H9 (cell line): Measurements from ENCODE around the gene USP22. TPM values are rescaled to one million over a fixed set of nuclear protein-coding genes. Genes with fewer than 3 reads are reported as not detected.

ENCODE experiments used
- DNase-seq: peaks from one replicate; pipeline ENCODE4 v3.0.0-alpha.2; 2017
- H2AFZ ChIP-seq: one replicate; pipeline ENCODE4 v1.6.1; 2013; ENCODE audit warnings: mild to moderate bottlenecking, low read length, control low read depth, moderate library complexity
- H2AK5ac ChIP-seq: 2 replicates; pipeline ENCODE4 v1.6.1; 2013; ENCODE audit warnings: low read length, control low read depth, mixed read lengths; ENCODE audit not compliant: insufficient read length
- H2BK120ac ChIP-seq: one replicate; pipeline ENCODE4 v1.6.1; 2013; ENCODE audit warnings: low read depth, mild to moderate bottlenecking, low read length, control low read depth, inconsistent platforms; ENCODE audit not compliant: poor library complexity, severe bottlenecking
- H2BK12ac ChIP-seq: 2 replicates; pipeline ENCODE4 v1.6.1; 2013; ENCODE audit warnings: low read length, control low read depth, mixed read lengths, low read depth; ENCODE audit not compliant: insufficient read length
- H2BK15ac ChIP-seq: 2 replicates; pipeline ENCODE4 v1.6.1; 2013; ENCODE audit warnings: low read depth, low read length, control low read depth
- H2BK20ac ChIP-seq: one replicate; pipeline ENCODE4 v1.6.1; 2013; ENCODE audit warnings: low read depth, mild to moderate bottlenecking, low read length, control low read depth, inconsistent platforms; ENCODE audit not compliant: poor library complexity, severe bottlenecking
- H2BK5ac ChIP-seq: 2 replicates; pipeline ENCODE4 v1.6.1; 2013; ENCODE audit warnings: low read length, control low read depth, mixed read lengths; ENCODE audit not compliant: insufficient read length
- H3K14ac ChIP-seq: 2 replicates; pipeline ENCODE4 v1.6.1; 2013; ENCODE audit warnings: low read length, control low read depth; ENCODE audit not compliant: insufficient read depth
- H3K18ac ChIP-seq: 2 replicates; pipeline ENCODE4 v1.6.1; 2013; ENCODE audit warnings: low read depth, mild to moderate bottlenecking, mixed read lengths, low read length, control low read depth; ENCODE audit not compliant: insufficient read length
- H3K23ac ChIP-seq: 2 replicates; pipeline ENCODE4 v1.6.1; 2013; ENCODE audit warnings: low read length, control low read depth, mixed read lengths, low read depth; ENCODE audit not compliant: insufficient read length
- H3K23me2 ChIP-seq: 2 replicates; pipeline ENCODE4 v1.6.1; 2013; ENCODE audit warnings: low read depth, mild to moderate bottlenecking, mixed read lengths, low read length, control low read depth; ENCODE audit not compliant: insufficient read length, poor library complexity, severe bottlenecking
- H3K27ac ChIP-seq: 2 replicates; pipeline ENCODE4 v1.5.1; 2013; ENCODE audit warnings: low read length, control low read depth, mixed read lengths, low read depth; ENCODE audit not compliant: insufficient read length
- H3K27me3 ChIP-seq: 2 replicates; pipeline ENCODE4 v1.6.1; 2013; ENCODE audit warnings: low read length, control low read depth, inconsistent platforms; ENCODE audit not compliant: insufficient read depth
- H3K4ac ChIP-seq: 2 replicates; pipeline ENCODE4 v1.6.1; 2013; ENCODE audit warnings: low read depth, mild to moderate bottlenecking, control low read depth, inconsistent platforms, low read length, moderate library complexity
- H3K4me1 ChIP-seq: 2 replicates; pipeline ENCODE4 v1.6.1; 2013; ENCODE audit warnings: low read length, control low read depth, inconsistent platforms; ENCODE audit not compliant: insufficient read depth
- H3K4me2 ChIP-seq: 2 replicates; pipeline ENCODE4 v1.6.1; 2013; ENCODE audit warnings: low read length, control low read depth, mixed read lengths; ENCODE audit not compliant: insufficient read length, insufficient read depth
- H3K56ac ChIP-seq: 2 replicates; pipeline ENCODE4 v1.6.1; 2013; ENCODE audit warnings: low read depth, mild to moderate bottlenecking, mixed read lengths, low read length, control low read depth; ENCODE audit not compliant: insufficient read length
- H3K79me1 ChIP-seq: 2 replicates; pipeline ENCODE4 v1.6.1; 2013; ENCODE audit warnings: low read depth, mild to moderate bottlenecking, moderate library complexity, low read length, control low read depth, inconsistent platforms; ENCODE audit not compliant: insufficient read depth, poor library complexity, severe bottlenecking
- H3K79me2 ChIP-seq: 2 replicates; pipeline ENCODE4 v1.6.1; 2013; ENCODE audit warnings: low read length, control low read depth, inconsistent platforms; ENCODE audit not compliant: insufficient read depth
- H3K9ac ChIP-seq: 2 replicates; pipeline ENCODE4 v1.6.1; 2013; ENCODE audit warnings: low read length, control low read depth, mixed read lengths; ENCODE audit not compliant: insufficient read length; ENCODE audit errors: extremely low read depth
- H3K9me3 ChIP-seq: one replicate; pipeline ENCODE4 v1.6.1; 2013; ENCODE audit warnings: low read depth, low read length, inconsistent platforms; ENCODE audit not compliant: control insufficient read depth
- H3T11ph ChIP-seq: one replicate; pipeline ENCODE4 v1.6.1; 2013; ENCODE audit warnings: mild to moderate bottlenecking, low read length, control low read depth, inconsistent platforms
- H4K20me1 ChIP-seq: one replicate; pipeline ENCODE4 v1.6.1; 2013; ENCODE audit not compliant: control insufficient read depth, insufficient read length, insufficient read depth
- H4K5ac ChIP-seq: 2 replicates; pipeline ENCODE4 v1.6.1; 2013; ENCODE audit warnings: low read depth, mild to moderate bottlenecking, mixed read lengths, low read length, control low read depth; ENCODE audit not compliant: insufficient read length
- H4K8ac ChIP-seq: replicated peaks from 2 replicates; pipeline ENCODE4 v1.6.1; 2013; ENCODE audit warnings: low read length, control low read depth, mixed read lengths, low read depth; ENCODE audit not compliant: insufficient read length
- H4K91ac ChIP-seq: 2 replicates; pipeline ENCODE4 v1.6.1; 2013; ENCODE audit warnings: low read depth, mild to moderate bottlenecking, moderate library complexity, mixed read lengths, low read length, control low read depth; ENCODE audit not compliant: insufficient read length
- H3K27ac Mint-ChIP-seq, 3 experiments: 2 replicates in 2 of 3; 3 replicates in 1 of 3; pipeline ENCODE4 v1.8.0; 2020 to 2021; ENCODE audit warnings: mixed read lengths in 3 of 3, mild to moderate bottlenecking in 1 of 3, moderate library complexity in 1 of 3
- H3K27me3 Mint-ChIP-seq: 2 replicates; pipeline ENCODE4 v1.8.0; 2021; ENCODE audit warnings: low read depth, mild to moderate bottlenecking, moderate library complexity, mixed read lengths
- H3K36me3 Mint-ChIP-seq, 3 experiments: 2 replicates in 2 of 3; 3 replicates in 1 of 3; pipeline ENCODE4 v1.8.0; 2020 to 2021; ENCODE audit warnings: low read depth in 3 of 3, mixed read lengths in 3 of 3; ENCODE audit not compliant: insufficient read depth in 1 of 3
- H3K4me1 Mint-ChIP-seq, 2 experiments: 2 replicates each; pipeline ENCODE4 v1.8.0; 2020; ENCODE audit warnings: mixed read lengths in 2 of 2
- H3K4me3 Mint-ChIP-seq, 2 experiments: 2 replicates in 1 of 2; 3 replicates in 1 of 2; pipeline ENCODE4 v1.8.0; 2020 to 2021; ENCODE audit warnings: mild to moderate bottlenecking in 2 of 2, mixed read lengths in 2 of 2, moderate library complexity in 1 of 2
- H3K9me3 Mint-ChIP-seq, 2 experiments: 2 replicates in 1 of 2; 3 replicates in 1 of 2; pipeline ENCODE4 v1.8.0; 2020; ENCODE audit warnings: mild to moderate bottlenecking in 2 of 2, mixed read lengths in 2 of 2, moderate library complexity in 1 of 2
- CTCF ChIP-seq: fragments of 200-600 bp; sonication (generic); conservative IDR thresholded peaks from 3 replicates; pipeline ENCODE4 v1.8.0; 2021; ENCODE audit warnings: antibody characterized with exemption, mild to moderate bottlenecking
- WGBS: extraction: QIAGEN DNeasy Blood & Tissue Kit; methylation state at CpG from one replicate; pipeline ENCODE4 v1.1.7; 2013; ENCODE audit warnings: missing lambda C conversion rate, low lambda C conversion rate, mixed read lengths; ENCODE audit not compliant: insufficient read length; ENCODE audit errors: extremely low coverage; 5-methylcytosine and 5-hydroxymethylcytosine counted together
- total RNA-seq: library from RNA; stranded (reverse); gene quantifications from 2 replicates; pipeline ENCODE4 v1.2.1, GENCODE V29; 2021

The USP22 gene
- total RNA-seq, 1 experiment from 2014 or later, result 345 TPM

GRCh38 chr17:21061158-21061835 is 18.5 kb upstream of the USP22 start:
- Histone ChIP-seq H3K9me3 (no peaks in the 10 kb centered on the region), H3T11ph (no peak overlapping the region), H4K91ac (no peak overlapping the region), H3K79me2 (no peaks in the 10 kb centered on the region), H3K23me2 (no peaks in the 10 kb centered on the region), H3K9ac (no peak overlapping the region), H4K5ac (no peak overlapping the region), H3K4me1 (no peaks in the 10 kb centered on the region), H3K4me2 (no peak overlapping the region), H2BK15ac (no peak overlapping the region), H3K4ac (no peak overlapping the region), H2BK12ac (no peak overlapping the region), H4K20me1 (no peaks in the 10 kb centered on the region), H2BK120ac (no peak overlapping the region), H3K18ac (no peak overlapping the region), H2BK20ac (no peak overlapping the region), H2AK5ac (no peak overlapping the region), H3K79me1 (no peaks in the 10 kb centered on the region), H4K8ac (no peak overlapping the region), H2BK5ac (no peak overlapping the region), H3K14ac (no peak overlapping the region), H3K23ac (no peak overlapping the region), H2AFZ (no peak overlapping the region), H3K27me3 (no peaks in the 10 kb centered on the region), H3K56ac (no peak overlapping the region), H3K27ac (no peak overlapping the region)
- no CpG with 5 or more reads among the region's 13 CpGs for WGBS
- Mint-ChIP-seq H3K27ac (no peak overlapping the region), H3K27me3 (no peaks in the 10 kb centered on the region; the same call in 1 of the 2 replicates), H3K4me1 (peaks cover 9 to 12% of the 10 kb centered on the region in 2 experiments), H3K4me3 (no peak overlapping the region), H3K9me3 (no peaks in the 10 kb centered on the region; a peak in 1 of 5 replicates), H3K36me3 (no peaks in the 10 kb centered on the region)
- TF ChIP-seq CTCF, result no peak
- DNase-seq, result no peak
